Parathyroid adenoma (tissue), 2 donors: Measurements from ENCODE around the gene BTC.

Experiments
- H2AFZ ChIP-seq: fragments of 300-600 bp; sonication (generic); one replicate; pipeline ENCODE4 v1.7.0; 2017; ENCODE audit warnings: antibody characterized with exemption, mild to moderate bottlenecking
- H3K27ac ChIP-seq: fragments of 300-600 bp; sonication (generic); one replicate; pipeline ENCODE4 v1.7.0; 2017
- H3K27me3 ChIP-seq: fragments of 300-600 bp; sonication (generic); one replicate; pipeline ENCODE4 v1.7.0; 2017; ENCODE audit warnings: low read length; ENCODE audit not compliant: control insufficient read depth, insufficient read depth
- H3K36me3 ChIP-seq: fragments of 300-600 bp; sonication (generic); one replicate; pipeline ENCODE4 v1.7.0; 2017; ENCODE audit warnings: low read length; ENCODE audit not compliant: control insufficient read depth, insufficient read depth
- H3K4me1 ChIP-seq: fragments of 300-600 bp; sonication (generic); one replicate; pipeline ENCODE4 v1.7.0; 2017; ENCODE audit warnings: control low read depth
- H3K4me2 ChIP-seq: fragments of 300-600 bp; sonication (generic); one replicate; pipeline ENCODE4 v1.7.0; 2017; ENCODE audit warnings: low read length
- H3K4me3 ChIP-seq: fragments of 300-600 bp; sonication (generic); one replicate; pipeline ENCODE4 v1.7.0; 2017; ENCODE audit warnings: low read depth, low read length
- H3K79me2 ChIP-seq: fragments of 300-600 bp; sonication (generic); one replicate; pipeline ENCODE4 v1.7.0; 2017; ENCODE audit warnings: control low read depth
- H3K9ac ChIP-seq: fragments of 300-600 bp; sonication (generic); one replicate; pipeline ENCODE4 v1.7.0; 2017; ENCODE audit warnings: mild to moderate bottlenecking
- H3K9me3 ChIP-seq: fragments of 300-600 bp; sonication (generic); one replicate; pipeline ENCODE4 v1.7.0; 2017; ENCODE audit warnings: low read length; ENCODE audit not compliant: control insufficient read depth
- TF ChIP-seq, protein P1 (sequence below): fragments of 300-600 bp; sonication (generic); IDR thresholded peaks from one replicate; pipeline ENCODE4 v1.7.0; 2017; ENCODE audit warnings: antibody characterized with exemption, mild to moderate bottlenecking
- donor health status: primary hyperparathyroidism.

The BTC gene

DNA sequence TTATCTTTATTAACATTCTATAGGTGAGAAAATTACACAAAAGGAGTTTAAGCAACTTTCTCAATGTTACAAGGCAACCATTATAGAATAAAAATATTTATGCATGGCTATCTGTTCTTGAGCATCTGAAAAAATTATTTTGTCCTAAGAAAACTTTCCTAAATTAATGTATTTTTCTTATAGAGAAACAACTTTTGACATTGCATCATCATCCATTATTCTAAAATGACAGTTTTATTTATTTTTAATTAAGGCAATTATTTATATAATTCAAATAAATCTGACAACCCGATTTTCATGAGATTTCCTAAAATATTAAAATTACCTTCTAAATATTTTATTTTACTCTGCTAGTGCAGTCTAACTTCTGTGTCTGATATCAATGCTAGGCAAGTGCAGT lies 4.8 kb downstream of the BTC start:
- Histone ChIP-seq H3K27ac (no peak overlapping the region), H3K79me2 (no peaks in the 10 kb centered on the region), H3K4me3 (no peak overlapping the region), H3K4me1 (no peaks in the 10 kb centered on the region), H2AFZ (no peak overlapping the region), H3K4me2 (no peak overlapping the region), H3K27me3 (no peaks in the 10 kb centered on the region), H3K36me3 (no peaks in the 10 kb centered on the region), H3K9ac (no peak overlapping the region), H3K9me3 (no peaks in the 10 kb centered on the region)
- TF ChIP-seq, protein P1, sequence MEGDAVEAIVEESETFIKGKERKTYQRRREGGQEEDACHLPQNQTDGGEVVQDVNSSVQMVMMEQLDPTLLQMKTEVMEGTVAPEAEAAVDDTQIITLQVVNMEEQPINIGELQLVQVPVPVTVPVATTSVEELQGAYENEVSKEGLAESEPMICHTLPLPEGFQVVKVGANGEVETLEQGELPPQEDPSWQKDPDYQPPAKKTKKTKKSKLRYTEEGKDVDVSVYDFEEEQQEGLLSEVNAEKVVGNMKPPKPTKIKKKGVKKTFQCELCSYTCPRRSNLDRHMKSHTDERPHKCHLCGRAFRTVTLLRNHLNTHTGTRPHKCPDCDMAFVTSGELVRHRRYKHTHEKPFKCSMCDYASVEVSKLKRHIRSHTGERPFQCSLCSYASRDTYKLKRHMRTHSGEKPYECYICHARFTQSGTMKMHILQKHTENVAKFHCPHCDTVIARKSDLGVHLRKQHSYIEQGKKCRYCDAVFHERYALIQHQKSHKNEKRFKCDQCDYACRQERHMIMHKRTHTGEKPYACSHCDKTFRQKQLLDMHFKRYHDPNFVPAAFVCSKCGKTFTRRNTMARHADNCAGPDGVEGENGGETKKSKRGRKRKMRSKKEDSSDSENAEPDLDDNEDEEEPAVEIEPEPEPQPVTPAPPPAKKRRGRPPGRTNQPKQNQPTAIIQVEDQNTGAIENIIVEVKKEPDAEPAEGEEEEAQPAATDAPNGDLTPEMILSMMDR: no peak

DNA sequence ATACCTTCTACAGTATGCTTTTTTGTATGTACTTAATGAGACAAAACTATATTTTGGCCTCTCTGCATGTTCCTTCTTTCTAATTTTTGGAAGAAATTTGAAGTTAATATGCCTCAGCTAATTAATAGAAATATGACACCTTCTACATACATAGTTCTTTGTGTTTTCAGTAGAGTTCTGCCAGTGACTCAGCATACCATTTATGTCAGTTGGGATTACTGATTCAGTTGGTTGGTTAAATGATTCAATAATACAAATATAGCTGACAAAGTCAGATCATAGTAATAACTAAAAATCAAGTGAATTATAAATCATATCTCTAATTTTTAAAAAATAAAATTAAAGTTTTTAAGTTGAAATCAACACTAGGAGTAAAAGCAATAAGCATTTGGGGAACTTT lies 16.8 kb downstream of the BTC start:
- Histone ChIP-seq H3K9me3 (no peaks in the 10 kb centered on the region), H3K36me3 (no peaks in the 10 kb centered on the region), H2AFZ (no peak overlapping the region), H3K79me2 (no peaks in the 10 kb centered on the region), H3K27me3 (no peaks in the 10 kb centered on the region), H3K4me1 (no peaks in the 10 kb centered on the region), H3K4me2 (no peak overlapping the region), H3K9ac (no peak overlapping the region), H3K27ac (no peak overlapping the region), H3K4me3 (no peak overlapping the region)
- TF ChIP-seq, protein P1: no peak

DNA sequence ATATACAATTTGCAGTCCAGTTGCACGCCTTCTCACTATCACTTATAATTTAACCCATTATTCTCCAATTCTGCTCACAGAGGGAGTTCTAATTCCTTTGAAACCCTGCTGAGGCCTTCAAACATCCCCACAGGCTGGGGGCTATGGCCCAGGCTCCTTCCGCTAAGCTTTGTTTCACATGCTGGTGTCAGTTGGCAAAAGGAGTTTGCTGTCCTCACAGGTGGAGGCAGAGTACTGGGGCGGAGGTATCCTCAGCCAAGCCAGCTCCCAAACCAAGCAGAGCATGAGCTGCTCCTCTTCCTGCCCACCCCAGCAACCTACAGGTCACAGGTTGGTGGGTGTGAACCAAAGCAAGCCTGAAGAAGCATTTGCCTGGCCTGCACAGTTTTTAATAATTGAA lies 21.5 kb downstream of the BTC start:
- H3K9me3 ChIP-seq: no peaks in the 10 kb centered on the region
- no peak overlapping the region for H3K4me3 ChIP-seq
- H2AFZ ChIP-seq: no peak overlapping the region
- H3K9ac ChIP-seq: no peak overlapping the region
- no peaks in the 10 kb centered on the region for H3K36me3 ChIP-seq
- H3K4me1 ChIP-seq: peaks cover 3% of the 10 kb centered on the region
- no peaks in the 10 kb centered on the region for H3K27me3 ChIP-seq
- TF ChIP-seq, protein P1: no peak
- H3K79me2 ChIP-seq: no peaks in the 10 kb centered on the region
- H3K4me2 ChIP-seq: no peak overlapping the region
- no peak overlapping the region for H3K27ac ChIP-seq

DNA sequence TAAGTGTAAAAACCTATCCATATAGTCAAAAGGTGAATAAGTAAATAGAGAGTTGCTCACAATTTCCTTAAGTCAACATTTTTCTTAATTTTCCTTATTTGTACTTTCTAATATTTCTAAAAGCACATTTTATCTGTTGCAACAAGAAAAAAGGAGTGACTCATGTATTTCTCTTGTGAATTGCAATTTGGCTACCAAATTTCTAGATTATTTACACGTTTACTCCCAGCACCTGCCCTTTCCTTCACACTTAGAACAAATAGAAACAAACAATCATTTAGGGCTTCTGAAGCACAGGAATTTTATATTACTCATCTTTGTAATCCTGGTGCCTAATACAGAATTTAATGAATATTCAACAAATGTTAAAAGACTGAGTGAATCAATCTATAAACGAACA lies 22.2 kb downstream of the BTC start:
- Histone ChIP-seq H3K4me3 (no peak overlapping the region), H3K27me3 (no peaks in the 10 kb centered on the region), H3K9ac (no peak overlapping the region), H3K79me2 (no peaks in the 10 kb centered on the region), H3K36me3 (no peaks in the 10 kb centered on the region), H3K27ac (no peak overlapping the region), H3K4me1 (peaks cover 3% of the 10 kb centered on the region), H3K9me3 (no peaks in the 10 kb centered on the region), H2AFZ (no peak overlapping the region), H3K4me2 (no peak overlapping the region)
- TF ChIP-seq, protein P1: no peak

DNA sequence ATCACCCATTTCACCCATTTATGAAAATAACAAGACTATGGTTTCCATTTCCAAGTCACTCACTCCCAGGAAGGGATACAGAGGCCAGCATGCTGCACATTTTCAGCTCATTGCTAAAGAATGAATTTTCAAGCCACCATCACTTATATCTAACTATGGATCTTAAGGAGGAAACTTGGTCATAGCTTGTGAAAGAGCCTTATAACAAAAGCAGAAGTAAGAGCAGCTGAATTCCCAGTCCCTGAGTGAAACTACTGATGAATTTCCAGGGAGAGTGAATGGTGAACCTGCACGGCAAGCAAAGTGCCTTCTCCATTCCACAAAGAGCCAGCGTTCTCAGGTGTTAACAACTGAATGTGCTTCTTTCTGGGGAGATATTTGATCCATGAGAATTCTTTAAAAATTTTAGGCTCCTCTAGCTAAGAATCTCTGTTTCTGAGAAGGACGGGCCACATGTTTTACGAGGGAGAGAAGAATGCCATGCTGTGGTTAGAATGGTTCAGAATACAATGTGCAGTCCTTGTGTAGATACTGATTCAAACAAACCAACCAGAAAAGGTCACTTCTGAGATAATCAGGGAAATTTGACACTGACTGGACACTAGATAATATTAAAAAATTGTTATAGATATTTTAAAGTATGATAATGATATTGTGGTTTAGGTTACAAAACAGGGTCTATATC lies 24.0 kb downstream of the BTC start:
- peak overlapping the region; percentile 53 for H2AFZ ChIP-seq
- no peak overlapping the region for H3K4me2 ChIP-seq
- no peaks in the 10 kb centered on the region for H3K36me3 ChIP-seq
- no peaks in the 10 kb centered on the region for H3K9me3 ChIP-seq
- H3K27me3 ChIP-seq: no peaks in the 10 kb centered on the region
- H3K79me2 ChIP-seq: no peaks in the 10 kb centered on the region
- TF ChIP-seq, protein P1: no peak
- H3K27ac ChIP-seq: no peak overlapping the region
- no peak overlapping the region for H3K9ac ChIP-seq
- H3K4me3 ChIP-seq: no peak overlapping the region
- H3K4me1 ChIP-seq: peaks cover 3% of the 10 kb centered on the region
